ENCODE measurements around the gene CFAP58.

CFAP58 gene

GRCh38 chr10:104483582-104483981, 129.9 kb downstream of the CFAP58 start:
- DNase-seq (ENCODE audit: low read depth in 3 of 3), result no peak

DNA sequence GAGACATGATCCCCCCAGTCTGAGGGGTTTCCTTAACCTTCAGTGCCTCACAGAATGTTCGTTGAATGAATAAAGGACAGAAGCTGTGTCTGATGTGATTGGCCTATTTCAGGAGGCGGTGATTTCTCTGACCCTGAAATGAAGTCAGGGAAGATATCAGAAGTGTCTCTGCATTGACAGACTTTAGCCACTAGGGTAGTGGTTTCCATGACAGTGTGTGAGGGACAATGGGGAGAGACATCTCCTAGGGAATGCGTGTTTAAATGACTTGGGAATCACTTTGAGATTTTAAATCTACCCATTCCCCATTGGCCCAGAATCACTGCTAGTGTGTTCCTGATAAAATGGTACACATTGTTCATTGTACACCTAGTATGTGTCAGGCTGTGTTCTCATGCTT, 132.0 kb downstream of the CFAP58 start:
- DNase-seq (ENCODE audit: low read depth in 3 of 3), result no peak

DNA sequence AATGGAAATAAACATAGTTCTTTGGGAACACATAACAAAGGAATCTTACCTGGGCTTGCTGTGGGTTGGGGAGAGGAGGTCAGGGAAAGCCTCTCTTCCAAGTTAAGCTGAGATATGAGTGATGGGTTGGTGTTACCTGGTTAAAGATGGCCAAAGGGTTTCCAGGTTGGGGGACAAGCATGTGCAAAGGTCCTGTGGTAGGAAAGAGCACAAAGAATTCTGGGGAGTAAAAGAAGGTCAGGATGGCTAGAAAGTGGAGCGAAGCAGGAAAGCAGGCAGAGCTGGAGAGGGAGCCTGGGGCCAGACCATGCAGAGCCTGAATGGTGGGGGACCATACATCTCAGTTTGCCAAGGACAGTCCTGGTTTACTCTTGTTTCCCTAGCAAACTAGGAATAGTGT, 133.2 kb downstream of the CFAP58 start:
- no peak for DNase-seq (ENCODE audit: low read depth in 3 of 3)

GRCh38 chr10:104487794-104488438, 134.3 kb downstream of the CFAP58 start:
- no peak for DNase-seq (ENCODE audit: low read depth in 3 of 3)

- no peak for DNase-seq (ENCODE audit: low read depth in 3 of 3)
Measured at GRCh38 chr10:104488439-104488832, 134.8 kb downstream of the CFAP58 start.

GRCh38 chr10:104492329-104492940, 138.8 kb downstream of the CFAP58 start:
- DNase-seq (ENCODE audit: low read depth in 3 of 3), result no peak

DNA sequence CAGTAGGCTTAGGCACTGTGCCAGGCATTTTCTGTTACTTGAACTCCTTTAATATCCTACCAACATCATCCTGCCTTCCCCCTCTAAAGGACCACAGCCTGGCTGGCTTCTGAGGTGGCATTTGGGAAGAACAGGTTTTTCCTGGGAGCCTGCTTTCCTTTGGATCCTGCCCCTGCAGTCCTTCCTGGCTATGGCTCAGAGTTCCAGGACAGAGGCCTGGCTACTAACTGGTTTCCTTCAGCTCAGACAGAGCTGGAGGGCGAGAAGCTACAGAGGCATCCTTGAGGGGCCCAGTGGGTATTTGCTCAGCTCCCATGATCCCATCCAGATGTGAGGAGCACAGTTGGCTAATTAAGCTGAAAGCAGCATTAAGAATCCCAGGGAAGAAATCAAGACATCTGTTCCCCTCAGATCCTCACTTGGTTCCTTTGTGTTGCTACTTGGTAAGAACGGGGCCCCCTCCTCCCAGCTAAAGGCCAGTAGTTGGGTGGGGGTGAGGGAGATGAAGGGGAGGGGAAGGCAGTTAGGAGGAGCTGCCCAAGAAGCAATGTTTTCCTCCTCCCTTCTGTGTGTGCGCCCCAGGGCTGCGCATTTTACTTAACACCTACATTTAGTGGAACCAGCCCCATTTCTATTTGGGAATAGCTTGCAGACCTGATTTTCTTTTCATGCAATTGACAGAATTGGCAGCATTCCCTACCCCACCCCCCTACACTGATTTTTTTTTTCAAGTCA, 144.9 kb downstream of the CFAP58 start:
- no peak for DNase-seq (ENCODE audit: low read depth in 3 of 3)

- DNase-seq (ENCODE audit: low read depth in 3 of 3), result no peak
Measured at GRCh38 chr10:104501449-104501848, 147.8 kb downstream of the CFAP58 start.

GRCh38 chr10:104501864-104502579, 148.4 kb downstream of the CFAP58 start:
- no peak for DNase-seq (ENCODE audit: low read depth in 3 of 3)

DNA sequence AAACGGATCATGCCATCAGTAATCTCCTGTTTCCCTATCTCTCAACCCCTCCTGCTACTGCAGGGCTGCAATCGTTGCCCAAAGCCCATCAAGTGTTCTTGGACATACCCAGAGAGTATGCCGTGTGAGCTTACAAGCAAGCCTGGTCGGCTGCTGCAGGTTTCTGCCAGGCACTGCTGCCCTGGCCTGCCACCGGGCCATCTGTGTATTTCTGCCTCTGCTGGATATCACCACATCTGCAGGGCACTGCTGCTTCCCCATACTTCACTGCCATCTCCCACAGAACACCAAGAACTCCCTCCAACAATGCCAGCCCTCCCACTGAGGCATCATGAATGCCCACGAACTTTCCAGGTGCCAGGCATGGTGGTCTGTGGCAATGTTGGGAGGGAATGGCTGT, 149.3 kb downstream of the CFAP58 start:
- DNase-seq (ENCODE audit: low read depth in 3 of 3), result no peak

Measured in stimulated activated CD4-positive, alpha-beta T cell treated with anti-CD3 and anti-CD28 coated beads, TNF-alpha, amount 100 ng/mL, for 4 hours (primary cell).